ENCODE measurements around the gene SPATA32.

SPATA32 gene

GRCh38 chr17:45264430-45264829, 2.5 kb upstream of the SPATA32 start:
- no peak overlapping the region for H3K4me3 ChIP-seq (ENCODE audit: control insufficient read depth, low read depth, low read length)
- no peak for DNase-seq (ENCODE audit: low read depth)
- TF ChIP-seq CTCF (conservative IDR thresholded peaks at IDR 0.05; ENCODE audit: control insufficient read depth, insufficient read depth, low read depth, low read length) = no peak

- DNase-seq (ENCODE audit: low read depth) = no peak
- TF ChIP-seq CTCF (conservative IDR thresholded peaks at IDR 0.05; ENCODE audit: control insufficient read depth, insufficient read depth, low read depth, low read length) = no peak
- no peak overlapping the region for H3K4me3 ChIP-seq (ENCODE audit: control insufficient read depth, low read depth, low read length)
Measured at GRCh38 chr17:45263477-45263860, 1.6 kb upstream of the SPATA32 start.

GRCh38 chr17:45262516-45263476, 902 bp upstream of the SPATA32 start:
- no peak overlapping the region for H3K4me3 ChIP-seq (ENCODE audit: control insufficient read depth, low read depth, low read length)
- DNase-seq (ENCODE audit: low read depth) = peak; percentile 78
- no peak for TF ChIP-seq CTCF (conservative IDR thresholded peaks at IDR 0.05; ENCODE audit: control insufficient read depth, insufficient read depth, low read depth, low read length)

GRCh38 chr17:45260204-45260783, 1.6 kb downstream of the SPATA32 start:
- H3K4me3 ChIP-seq (ENCODE audit: control insufficient read depth, low read depth, low read length) = no peak overlapping the region
- TF ChIP-seq CTCF (conservative IDR thresholded peaks at IDR 0.05; ENCODE audit: control insufficient read depth, insufficient read depth, low read depth, low read length) = no peak
- no peak for DNase-seq (ENCODE audit: low read depth)

- DNase-seq (ENCODE audit: low read depth) = no peak
- H3K4me3 ChIP-seq (ENCODE audit: control insufficient read depth, low read depth, low read length) = no peak overlapping the region
- TF ChIP-seq CTCF (conservative IDR thresholded peaks at IDR 0.05; ENCODE audit: control insufficient read depth, insufficient read depth, low read depth, low read length) = no peak
Measured at GRCh38 chr17:45258981-45259380, 2.9 kb downstream of the SPATA32 start.

- DNase-seq (ENCODE audit: low read depth) = no peak
- H3K4me3 ChIP-seq (ENCODE audit: control insufficient read depth, low read depth, low read length) = no peak overlapping the region
- TF ChIP-seq CTCF (conservative IDR thresholded peaks at IDR 0.05; ENCODE audit: control insufficient read depth, insufficient read depth, low read depth, low read length) = no peak
Measured at GRCh38 chr17:45257115-45257514, 4.8 kb downstream of the SPATA32 start.

Measured in fibroblast of mammary gland (primary cell).